Esophagus muscularis mucosa (tissue), 4 donors: ENCODE results near the gene ATP2B2.

Source experiments
- EP300 ChIP-seq: sonication (generic); formaldehyde crosslinking; IDR thresholded peaks from one replicate; pipeline ENCODE4 v1.6.1; 2017; ENCODE audit warnings: antibody characterized with exemption
- POLR2A ChIP-seq: fragments of 450-650 bp; IDR thresholded peaks from one replicate; pipeline ENCODE4 v1.6.1; 2017; ENCODE audit warnings: antibody characterized with exemption, moderate library complexity, mild to moderate bottlenecking, low read depth
- POLR2AphosphoS5 ChIP-seq, 2 donors: sonication (generic); formaldehyde crosslinking; IDR thresholded peaks; one replicate each; pipeline ENCODE4 v1.6.1; 2017; ENCODE audit warnings: antibody characterized with exemption in 2 of 2
- TF ChIP-seq, protein P1 (sequence below), 3 experiments: fragments of 200-600 bp in 2 of 3; fragments of 450-650 bp in 1 of 3; sonication (generic) in 2 of 3; IDR thresholded peaks; one replicate each; pipeline ENCODE4 v1.5.1; 2017 to 2019; ENCODE audit warnings: antibody characterized with exemption in 3 of 3, mild to moderate bottlenecking in 2 of 3, moderate library complexity in 1 of 3

DNA sequence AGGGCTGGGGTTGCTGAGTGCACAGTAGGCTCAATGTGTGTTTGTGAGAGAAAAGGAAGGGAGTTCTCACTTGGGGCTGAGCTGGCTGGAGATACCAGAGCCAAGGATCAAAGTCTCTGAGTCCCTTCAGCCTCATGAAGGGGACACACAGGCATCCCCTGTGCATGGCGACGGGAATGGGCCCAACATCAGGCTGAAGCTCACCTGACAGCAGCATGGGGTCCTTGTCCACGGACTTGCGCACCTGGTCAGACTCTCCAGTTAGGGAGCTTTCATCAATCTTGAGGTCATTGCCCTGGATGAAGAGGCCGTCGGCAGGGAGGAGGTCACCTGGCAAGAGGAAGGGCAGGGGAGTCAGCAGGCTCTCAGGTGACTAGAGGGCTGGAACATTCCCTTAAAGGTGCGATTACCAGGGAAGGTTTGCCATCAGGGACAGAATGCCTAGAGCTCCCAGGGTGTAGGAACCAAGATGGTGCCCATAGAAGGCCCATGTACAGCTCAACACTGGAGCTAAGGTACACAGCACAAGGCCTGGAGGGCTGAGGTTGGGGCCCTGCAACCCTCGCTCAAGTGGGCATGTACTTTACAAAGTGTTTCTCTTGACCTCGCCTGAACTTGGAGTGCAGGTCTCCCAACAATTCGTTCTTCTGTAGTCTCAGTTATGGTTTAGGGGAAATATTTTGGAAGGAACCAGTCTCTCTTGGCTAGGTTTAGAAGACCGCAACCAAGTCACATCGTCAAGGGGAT, 104.5 kb downstream of the ATP2B2 start:
- no peak for TF ChIP-seq POLR2AphosphoS5 (IDR thresholded peaks at IDR 0.05)
- TF ChIP-seq, protein P1, sequence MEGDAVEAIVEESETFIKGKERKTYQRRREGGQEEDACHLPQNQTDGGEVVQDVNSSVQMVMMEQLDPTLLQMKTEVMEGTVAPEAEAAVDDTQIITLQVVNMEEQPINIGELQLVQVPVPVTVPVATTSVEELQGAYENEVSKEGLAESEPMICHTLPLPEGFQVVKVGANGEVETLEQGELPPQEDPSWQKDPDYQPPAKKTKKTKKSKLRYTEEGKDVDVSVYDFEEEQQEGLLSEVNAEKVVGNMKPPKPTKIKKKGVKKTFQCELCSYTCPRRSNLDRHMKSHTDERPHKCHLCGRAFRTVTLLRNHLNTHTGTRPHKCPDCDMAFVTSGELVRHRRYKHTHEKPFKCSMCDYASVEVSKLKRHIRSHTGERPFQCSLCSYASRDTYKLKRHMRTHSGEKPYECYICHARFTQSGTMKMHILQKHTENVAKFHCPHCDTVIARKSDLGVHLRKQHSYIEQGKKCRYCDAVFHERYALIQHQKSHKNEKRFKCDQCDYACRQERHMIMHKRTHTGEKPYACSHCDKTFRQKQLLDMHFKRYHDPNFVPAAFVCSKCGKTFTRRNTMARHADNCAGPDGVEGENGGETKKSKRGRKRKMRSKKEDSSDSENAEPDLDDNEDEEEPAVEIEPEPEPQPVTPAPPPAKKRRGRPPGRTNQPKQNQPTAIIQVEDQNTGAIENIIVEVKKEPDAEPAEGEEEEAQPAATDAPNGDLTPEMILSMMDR (IDR thresholded peaks at IDR 0.05): no peak
- TF ChIP-seq POLR2A: no peak
- no peak for TF ChIP-seq EP300
